22Rv1 (cell line): ENCODE measurements around the gene CREB1.
"Not testable (repeated sequence)": the region's sequence is repeated elsewhere in the genome, so short reads cannot be mapped to it uniquely, and the experiment has no call there.

Experiments used
- CTCF ChIP-seq: fragments of 450-650 bp; IDR thresholded peaks from 2 replicates; pipeline ENCODE4 v1.5.1; 2017; ENCODE audit warnings: mild to moderate bottlenecking
- ZFX ChIP-seq: fragments of 450-650 bp; IDR thresholded peaks from 2 replicates; pipeline ENCODE4 v1.6.1; 2017; ENCODE audit warnings: antibody characterized with exemption, borderline replicate concordance

- not testable (repeated sequence) for TF ChIP-seq CTCF, ZFX
Observed at GRCh38 chr2:207496936-207497335, 32.8 kb upstream of the CREB1 start.
